MCF 10A (cell line): Measurements from ENCODE around the gene KIF27. TPM values are rescaled to one million over a fixed set of nuclear protein-coding genes. Genes with fewer than 3 reads are reported as not detected.

Experiments
- Bru-seq: library from RNA; stranded (reverse); fragments of 400-500 nt; gene quantifications from one replicate; lab custom pipeline; 2021; lab: Mats Ljungman, UMichigan
- BruChase-seq, 2 experiments: library from RNA; stranded (reverse); fragments of 400-500 nt; gene quantifications; one replicate each; lab custom pipeline; 2021; lab: Mats Ljungman, UMichigan
- BruUV-seq: library from RNA; stranded (reverse); fragments of 400-500 nt; replicated peaks from 2 replicates; lab custom pipeline; 2021; lab: Mats Ljungman, UMichigan
- CTCF ChIA-PET: fragments of 300-600 bp; sonication (Branson Sonifier 250); formaldehyde crosslinking; extraction: SDS; loops from one replicate; lab custom pipeline; 2021; ENCODE audit warnings: antibody characterized with exemption, inconsistent platforms; lab: Yijun Ruan, JAX
- POLR2A ChIA-PET: fragments of 300-600, 350-650 bp; sonication (Branson Sonifier 250); formaldehyde crosslinking; extraction: SDS; loops from one replicate; lab custom pipeline; 2020; ENCODE audit warnings: antibody characterized with exemption, inconsistent platforms; lab: Yijun Ruan, JAX
- DNase-seq: peaks from one replicate; pipeline ENCODE4 v3.0.0-alpha.2; 2018; ENCODE audit not compliant: unreplicated experiment
- H3K27ac Mint-ChIP-seq: one replicate; pipeline ENCODE4 v1.8.0; 2022; ENCODE audit warnings: mild to moderate bottlenecking, low read depth, mixed read lengths; ENCODE audit not compliant: unreplicated experiment
- H3K27me3 Mint-ChIP-seq: one replicate; pipeline ENCODE4 v1.8.0; 2022; ENCODE audit warnings: mixed read lengths; ENCODE audit not compliant: insufficient read depth, unreplicated experiment
- H3K36me3 Mint-ChIP-seq: one replicate; pipeline ENCODE4 v1.8.0; 2022; ENCODE audit warnings: mild to moderate bottlenecking, moderate library complexity, mixed read lengths; ENCODE audit not compliant: insufficient read depth, unreplicated experiment
- H3K4me1 Mint-ChIP-seq: one replicate; pipeline ENCODE4 v1.8.0; 2022; ENCODE audit warnings: mixed read lengths; ENCODE audit not compliant: insufficient read depth, unreplicated experiment
- H3K4me3 Mint-ChIP-seq: one replicate; pipeline ENCODE4 v1.8.0; 2022; ENCODE audit warnings: mild to moderate bottlenecking, moderate library complexity, mixed read lengths; ENCODE audit not compliant: unreplicated experiment
- H3K9me3 Mint-ChIP-seq: one replicate; pipeline ENCODE4 v1.8.0; 2022; ENCODE audit warnings: mixed read lengths; ENCODE audit not compliant: unreplicated experiment
- CTCF ChIP-seq: fragments of 200-600 bp; IDR thresholded peaks from one replicate; pipeline ENCODE4 v1.8.0; 2022; ENCODE audit warnings: antibody characterized with exemption, mild to moderate bottlenecking; ENCODE audit not compliant: unreplicated experiment
- intact Hi-C: fragments of 100-400 bp; cut with micrococcal nuclease; formaldehyde crosslinking; loops from 2 replicates; pipeline ENCODE4 v1.14.1; 2022
- long read RNA-seq: library from polyadenylated mRNA; stranded (forward); transcript quantifications from one replicate; pipeline ENCODE4 v2.0.0, GENCODE V29; 2022
- total RNA-seq: library from RNA; stranded (reverse); gene quantifications from 2 replicates; pipeline ENCODE4 v1.2.3, GENCODE V29; 2022

Gene KIF27
- 9.4 and 10.0 TPM in 2 replicates for total RNA-seq
- percentile 71 among the genes with signal in this experiment for Bru-seq, nascent RNA
- percentile 67 among the genes with signal in this experiment for BruChase-seq, experiment 1, labeled RNA remaining after a 6-hour chase
- percentile 74 among the genes with signal in this experiment for BruChase-seq, experiment 2, labeled RNA remaining after a 2-hour chase
- long read RNA-seq, partial matches to known transcripts, result 0 of 20 reads
- long read RNA-seq, other reads (novel, unspliced or antisense), result 20 of 20 reads

GRCh38 chr9:83920927-83921707, at the start of gene KIF27:
Gene KIF27, minus strand, starts transcription at chr9:83921432. Its CDS starts 5,841 bp downstream, at chr9:83915591.
- peak; percentile 11 for TF ChIP-seq CTCF
- peak; percentile 96 for DNase-seq
- H3K4me3 Mint-ChIP-seq, result peak within 1 kb of the TSS; percentile 77
- ChIA-PET CTCF (interaction anchor here (0.6 to 2.5 kb wide), 17 partner anchors 8 to 503 kb away, joined by 3 to 11 read pairs (median 4); no protein-coding TSS in a partner anchor), POLR2A (interaction anchor here (0.6 to 4.6 kb wide), 28 partner anchors 9 to 1285 kb away, joined by 3 to 79 read pairs (median 4); partner anchors contain the start of genes HNRNPK, RMI1 and UBQLN1)
- intact Hi-C loops, result loop anchor here (1.0 to 2.0 kb wide), 3 partner anchors 13 to 340 kb away; partner anchors contain the start of genes HNRNPK and RMI1
- H3K27me3 Mint-ChIP-seq, result no peaks in the 10 kb centered on the region
- TSS peak; percentile 100 for BruUV-seq
- H3K4me1 Mint-ChIP-seq, result peaks cover 10% of the 10 kb centered on the region
- peak within 1 kb of the TSS; percentile 92 for H3K27ac Mint-ChIP-seq
- H3K9me3 Mint-ChIP-seq, result no peaks in the 10 kb centered on the region
- peaks cover 23% of the 10 kb centered on the region for H3K36me3 Mint-ChIP-seq

- Mint-ChIP-seq H3K4me3 (no peak overlapping the region), H3K27ac (no peak overlapping the region), H3K4me1 (peaks cover 23% of the 10 kb centered on the region), H3K27me3 (no peaks in the 10 kb centered on the region), H3K9me3 (no peaks in the 10 kb centered on the region), H3K36me3 (peaks cover 100% of the 10 kb centered on the region)
- CTCF ChIA-PET, result interaction anchor here (1.0 to 1.2 kb wide), 2 partner anchors 9 to 291 kb away, joined by 3 read pairs; no protein-coding TSS in a partner anchor
- BruUV-seq, result no TSS peak
- no peak for TF ChIP-seq CTCF
- DNase-seq, result no peak
- intact Hi-C loops, result no loop called here
- POLR2A ChIA-PET, result interaction anchor here (1.2 to 2.3 kb wide), 2 partner anchors 9 to 11 kb away, joined by 6 to 17 read pairs; partner anchors contain the start of genes HNRNPK and RMI1
Observed at GRCh38 chr9:83969602-83970001, 48.4 kb upstream of the KIF27 start.

- no peak overlapping the region for H3K4me3 Mint-ChIP-seq
- ChIA-PET CTCF (no interaction called here), POLR2A (interaction anchor here (0.6 to 1.8 kb wide), 5 partner anchors 8 to 357 kb away, joined by 3 to 7 read pairs (median 5); partner anchors contain the start of genes HNRNPK and RMI1)
- peaks cover 82% of the 10 kb centered on the region for H3K36me3 Mint-ChIP-seq
- BruUV-seq, result no TSS peak
- H3K4me1 Mint-ChIP-seq, result peaks cover 21% of the 10 kb centered on the region
- no peak for TF ChIP-seq CTCF
- no peaks in the 10 kb centered on the region for H3K27me3 Mint-ChIP-seq
- no peak for DNase-seq
- no peaks in the 10 kb centered on the region for H3K9me3 Mint-ChIP-seq
- intact Hi-C loops, result no loop called here
- H3K27ac Mint-ChIP-seq, result no peak overlapping the region
Observed at GRCh38 chr9:83967073-83967472, 45.8 kb upstream of the KIF27 start.
